Measurements from ENCODE around the gene SUB1. TPM values are rescaled to one million over a fixed set of nuclear protein-coding genes. Genes with fewer than 3 reads are reported as not detected.

Gene SUB1
- total RNA-seq, 1 donor from 2014 or later = 119 TPM

DNA sequence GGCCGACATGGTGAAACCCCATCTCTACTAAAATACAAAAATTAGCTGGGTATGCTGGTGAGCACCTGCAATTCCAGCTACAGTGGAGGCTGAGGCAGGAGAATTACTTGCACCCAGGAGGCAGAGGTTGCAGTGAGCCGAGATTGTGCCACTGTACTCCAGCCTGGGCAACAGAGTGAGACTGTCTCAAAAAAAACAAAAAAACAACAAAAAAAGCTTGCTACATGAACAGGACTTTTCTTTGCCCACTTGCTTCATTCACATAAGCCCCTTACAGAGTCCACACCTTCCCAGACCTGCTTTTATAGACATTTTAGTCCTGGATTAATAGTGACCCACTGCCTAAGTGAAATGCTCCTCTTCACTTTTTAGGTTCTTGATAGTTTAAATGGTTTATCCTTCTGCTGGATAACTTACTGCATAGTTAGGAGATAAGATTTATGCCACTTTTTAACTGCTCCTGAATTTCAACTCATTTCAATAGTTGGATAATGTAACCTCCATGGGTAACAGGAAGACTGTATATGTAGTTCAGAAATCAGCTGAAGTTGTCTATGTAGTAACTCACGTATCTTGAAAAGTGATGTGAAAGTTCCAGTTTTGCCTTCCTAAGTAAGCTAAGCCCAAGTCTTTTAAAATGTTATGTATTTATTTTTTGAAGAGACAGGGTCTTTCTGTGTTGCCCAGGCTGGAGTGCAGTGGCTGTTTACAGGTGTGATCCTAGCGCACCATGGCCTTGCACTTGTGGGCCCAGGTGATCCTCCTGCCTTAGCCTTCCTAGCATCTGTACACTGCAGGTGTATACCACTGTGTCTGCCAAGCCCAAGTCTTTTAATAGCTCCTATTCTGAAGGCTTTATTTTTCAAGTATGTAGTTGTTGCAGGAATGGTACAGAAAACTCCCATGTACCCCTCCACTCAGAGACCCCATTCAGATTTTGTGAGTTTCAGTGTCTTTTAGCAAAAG is 19.7 kb downstream of the SUB1 start:
- intact Hi-C loops (cut with DNase I) = no loop called here
- no peak overlapping the region for H3K4me3 ChIP-seq
- H3K27ac ChIP-seq = no peak overlapping the region
- ATAC-seq = no peak
- peaks cover 3% of the 10 kb centered on the region for H3K4me1 ChIP-seq
- peaks cover 49% of the 10 kb centered on the region for H3K36me3 ChIP-seq
- no peaks in the 10 kb centered on the region for H3K27me3 ChIP-seq (ENCODE audit: low read depth)
- no peaks in the 10 kb centered on the region for H3K9me3 ChIP-seq
- DNase-seq = no peak
- no peak for TF ChIP-seq CTCF (IDR thresholded peaks at IDR 0.05)

DNA sequence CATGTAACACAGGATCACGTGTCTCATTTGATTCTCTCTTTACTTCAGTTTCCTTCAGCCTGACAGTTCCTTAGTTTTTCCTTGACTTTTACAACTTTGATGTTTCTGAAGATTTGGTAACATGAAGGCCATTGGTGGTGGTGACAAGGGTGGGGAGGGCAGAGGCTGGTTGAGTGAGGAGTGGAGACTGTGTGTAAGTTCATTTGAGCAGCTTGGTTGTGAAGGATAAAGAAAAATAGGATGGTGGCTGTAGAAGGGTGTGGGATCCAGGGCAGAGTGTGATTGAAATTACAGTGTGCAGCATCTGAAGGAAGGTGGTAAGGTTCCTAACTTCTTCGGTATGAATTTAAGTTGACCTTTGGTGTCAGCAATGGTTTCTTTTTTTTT is 20.4 kb downstream of the SUB1 start:
- ATAC-seq (no peak), DNase-seq (no peak)
- intact Hi-C loops (cut with DNase I) = no loop called here
- Histone ChIP-seq H3K27me3 (ENCODE audit: low read depth) (no peaks in the 10 kb centered on the region), H3K36me3 (peaks cover 42% of the 10 kb centered on the region), H3K27ac (no peak overlapping the region), H3K4me1 (no peaks in the 10 kb centered on the region), H3K9me3 (no peaks in the 10 kb centered on the region), H3K4me3 (no peak overlapping the region)
- no peak for TF ChIP-seq CTCF (IDR thresholded peaks at IDR 0.05)

GRCh38 chr5:32612134-32612888 is 27.0 kb downstream of the SUB1 start:
- peak; percentile 53 for ATAC-seq

GRCh38 chr5:32613050-32613672 is 27.8 kb downstream of the SUB1 start:
- intact Hi-C loops (cut with DNase I) = no loop called here
- H3K27me3 ChIP-seq (ENCODE audit: low read depth) = no peaks in the 10 kb centered on the region
- H3K4me1 ChIP-seq = peaks cover 13% of the 10 kb centered on the region
- DNase-seq = peak; percentile 84
- peak; percentile 87 to 88 for ATAC-seq
- peak; percentile 89 for TF ChIP-seq CTCF (IDR thresholded peaks at IDR 0.05)
- H3K9me3 ChIP-seq = no peaks in the 10 kb centered on the region
- no peaks in the 10 kb centered on the region for H3K36me3 ChIP-seq
- no peak overlapping the region for H3K4me3 ChIP-seq
- H3K27ac ChIP-seq = no peak overlapping the region

More at GRCh38 chr5:32612134-32612888, 27.0 kb downstream of the SUB1 start:
- Histone ChIP-seq H3K27me3 (ENCODE audit: low read depth) (no peaks in the 10 kb centered on the region), H3K4me1 (peaks cover 13% of the 10 kb centered on the region), H3K4me3 (no peak overlapping the region), H3K36me3 (no peaks in the 10 kb centered on the region), H3K27ac (no peak overlapping the region), H3K9me3 (no peaks in the 10 kb centered on the region)
- no peak for DNase-seq
- intact Hi-C loops (cut with DNase I) = no loop called here
- TF ChIP-seq CTCF (IDR thresholded peaks at IDR 0.05) = no peak

DNA sequence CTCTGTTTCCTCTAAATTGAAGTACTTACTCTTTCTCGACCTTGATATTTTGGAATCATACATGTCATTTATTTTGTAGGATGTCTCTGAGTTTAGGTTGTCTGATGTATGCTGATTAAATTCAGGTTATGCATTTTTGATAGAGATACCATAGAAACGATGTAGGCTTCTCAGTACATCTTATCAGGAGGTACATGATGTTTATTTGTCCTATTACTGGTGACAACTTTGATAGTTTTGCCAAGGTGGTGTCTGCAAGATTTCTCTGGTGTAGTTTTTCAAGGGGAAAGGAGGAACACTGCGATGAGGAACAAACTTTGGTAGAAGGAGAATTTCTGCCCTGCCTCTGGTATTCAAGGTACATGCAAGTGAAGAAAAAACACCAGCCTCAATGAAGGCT is 29.9 kb downstream of the SUB1 start:
- intact Hi-C loops (cut with DNase I) = no loop called here
- H3K9me3 ChIP-seq = no peaks in the 10 kb centered on the region
- no peak overlapping the region for H3K27ac ChIP-seq
- DNase-seq (no peak), ATAC-seq (no peak)
- TF ChIP-seq CTCF (IDR thresholded peaks at IDR 0.05) = no peak
- peaks cover 13% of the 10 kb centered on the region for H3K4me1 ChIP-seq
- no peaks in the 10 kb centered on the region for H3K36me3 ChIP-seq
- H3K4me3 ChIP-seq = no peak overlapping the region
- no peaks in the 10 kb centered on the region for H3K27me3 ChIP-seq (ENCODE audit: low read depth)
